HG02840 (cell line): ENCODE measurements around the gene WIPI1.
"Not testable (repeated sequence)": the region's sequence is repeated elsewhere in the genome, so short reads cannot be mapped to it uniquely, and the experiment has no call there.

Source experiments
- ATAC-seq: cut with Tn5 transposase; IDR thresholded peaks from one replicate; pipeline ENCODE4 v1.9.1; 2021; ENCODE audit warnings: mild to moderate bottlenecking, moderate library complexity, moderate number of reproducible peaks; ENCODE audit not compliant: unreplicated experiment, low FRiP score

Gene WIPI1

DNA sequence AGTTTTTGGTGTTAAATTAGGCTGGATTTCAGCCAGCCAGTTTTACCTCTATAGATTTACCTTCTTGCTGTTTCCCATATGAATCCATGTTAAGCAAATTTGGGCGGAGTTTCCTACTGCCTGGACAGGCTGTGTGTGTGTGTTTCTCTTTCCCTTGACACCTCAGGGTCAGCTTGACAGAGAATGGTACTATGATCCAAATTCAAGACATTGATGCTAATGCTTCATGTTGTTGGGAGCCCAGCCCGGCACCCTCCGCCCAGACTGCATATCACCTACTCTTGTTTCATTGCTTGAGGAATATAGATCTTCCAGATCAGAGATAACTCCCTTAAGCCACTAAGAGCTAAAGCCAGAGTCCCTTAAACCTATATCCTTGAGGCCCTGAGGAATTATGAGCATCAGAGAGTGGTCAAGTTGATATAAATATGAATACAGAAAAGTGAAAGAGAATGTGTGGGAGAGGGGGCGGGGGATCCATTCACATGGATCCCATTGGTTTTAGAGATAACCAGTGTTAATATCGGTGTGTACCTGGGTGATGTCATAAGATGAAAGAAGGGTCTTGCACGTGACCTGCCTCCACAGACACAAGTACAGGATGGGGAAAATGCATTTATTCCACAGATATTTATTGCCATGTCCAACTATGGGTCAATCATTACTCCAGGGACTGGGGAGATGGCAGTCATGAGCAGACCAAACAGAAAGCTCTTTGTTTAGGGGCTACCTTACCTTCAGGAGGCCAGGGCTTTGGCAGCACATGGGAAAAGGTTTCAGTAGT lies 69.7 kb downstream of the WIPI1 start:
- ATAC-seq = no peak

DNA sequence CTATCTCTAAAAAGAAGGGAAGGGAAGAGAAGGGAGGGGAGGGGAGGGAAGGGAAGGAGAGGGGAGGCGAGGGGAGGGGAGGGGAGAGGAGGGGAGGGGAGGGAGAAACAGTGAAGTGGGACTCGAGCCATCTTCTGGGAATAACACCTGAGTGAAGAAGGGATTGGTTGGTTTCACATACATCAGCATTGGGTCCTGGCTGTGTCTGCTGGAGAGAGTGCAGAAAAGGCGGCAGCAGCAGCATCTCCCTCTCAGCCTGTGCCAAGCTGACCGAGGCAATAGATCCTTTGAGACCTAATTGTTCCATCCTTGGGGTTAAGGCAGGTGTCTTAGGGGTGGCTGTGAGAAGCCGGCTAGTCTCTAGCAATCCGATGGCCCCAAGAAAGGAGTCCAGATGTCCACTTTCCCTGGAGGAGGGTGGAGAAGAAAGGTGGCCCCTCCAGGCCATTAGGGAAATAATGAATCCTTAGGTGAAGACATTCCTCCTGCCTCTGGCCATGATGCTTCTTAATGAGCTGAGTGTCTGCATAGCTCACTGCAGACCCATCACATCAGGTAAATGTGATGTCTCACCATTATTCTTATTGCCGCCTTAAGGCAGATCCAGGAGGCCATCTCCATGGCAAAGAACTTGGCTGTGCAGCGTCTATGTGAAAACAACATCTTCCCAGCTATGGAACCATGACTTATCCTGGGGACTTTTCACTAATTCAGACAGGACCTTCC lies 71.6 kb downstream of the WIPI1 start:
- no peak for ATAC-seq

DNA sequence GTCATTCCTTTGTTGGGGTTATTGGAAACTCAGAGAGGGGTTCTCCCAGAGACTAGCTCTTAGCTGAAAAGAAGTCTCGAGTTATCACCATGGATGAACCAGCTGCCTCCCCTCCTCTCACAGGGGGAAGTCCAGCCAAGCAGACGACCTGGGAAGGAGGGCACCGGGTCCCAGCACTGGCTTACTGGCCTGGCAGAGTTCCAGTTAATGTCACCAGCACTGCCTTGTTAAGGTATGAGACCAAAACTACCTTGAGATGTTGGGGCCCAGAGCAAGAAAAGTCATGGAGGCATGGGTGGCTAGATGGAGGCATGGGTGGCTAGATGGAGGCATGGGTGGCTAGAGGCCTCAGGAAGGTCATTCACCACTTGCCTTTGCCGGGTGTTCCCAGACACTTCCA lies 72.4 kb downstream of the WIPI1 start:
- no peak for ATAC-seq

DNA sequence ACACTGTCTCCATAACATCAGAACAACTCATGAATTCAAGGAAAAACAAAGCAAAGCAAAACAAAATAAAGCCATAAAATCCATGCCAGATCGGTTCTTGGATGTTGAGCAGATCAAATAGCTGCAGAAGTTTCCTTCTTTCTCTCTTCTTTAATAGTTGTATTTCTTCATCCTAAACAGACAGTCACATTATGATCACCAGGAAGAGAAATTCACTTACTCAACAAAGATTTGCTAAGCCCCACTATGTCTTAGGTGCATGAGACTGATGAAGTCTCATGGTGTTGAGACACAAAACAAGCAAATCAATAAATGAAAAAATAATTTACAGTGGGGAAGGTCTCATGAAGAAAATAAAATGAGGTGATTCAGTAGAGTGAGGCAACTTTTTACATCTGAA lies 72.8 kb downstream of the WIPI1 start:
- ATAC-seq = no peak

DNA sequence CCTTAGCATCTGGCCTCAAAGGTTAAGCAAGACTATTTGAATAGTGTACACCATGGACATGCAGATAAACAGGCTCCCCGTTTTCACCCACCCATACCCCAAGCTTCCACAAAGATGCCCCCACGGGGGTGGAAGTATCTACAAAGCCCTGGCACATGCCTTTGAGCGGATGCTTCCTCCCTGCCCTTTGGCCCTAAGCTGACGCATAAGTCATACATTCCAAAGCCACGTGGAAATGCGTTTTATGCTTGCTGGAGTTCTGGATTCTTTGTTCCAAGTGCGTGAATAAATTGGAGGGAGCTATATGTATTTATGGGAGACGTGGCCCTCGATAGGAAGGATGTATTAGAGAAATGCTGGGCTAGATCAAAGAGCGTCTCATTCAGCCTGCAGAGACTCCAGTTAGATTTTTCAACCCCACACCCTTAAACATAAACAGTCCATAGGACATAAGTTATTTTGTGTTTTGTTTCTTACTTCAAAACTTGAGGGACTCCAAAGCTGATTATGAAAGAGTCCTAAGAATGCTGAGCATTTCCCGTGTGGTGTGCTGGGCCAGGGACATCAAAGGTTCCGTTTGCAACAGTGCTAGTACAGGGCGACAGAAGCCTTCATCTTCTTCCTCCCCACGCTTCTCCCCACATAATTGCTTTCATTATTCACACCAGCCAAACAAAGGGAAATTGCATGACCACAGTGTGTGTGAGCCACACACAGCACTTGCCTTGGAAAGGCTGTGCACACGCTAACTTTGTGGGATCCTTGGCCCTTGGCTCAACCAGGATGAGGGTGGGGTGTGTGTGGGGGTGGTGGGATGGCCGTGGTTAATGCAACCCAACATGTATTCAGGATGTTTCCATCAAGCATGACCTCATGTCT lies 73.6 kb downstream of the WIPI1 start:
- no peak for ATAC-seq

DNA sequence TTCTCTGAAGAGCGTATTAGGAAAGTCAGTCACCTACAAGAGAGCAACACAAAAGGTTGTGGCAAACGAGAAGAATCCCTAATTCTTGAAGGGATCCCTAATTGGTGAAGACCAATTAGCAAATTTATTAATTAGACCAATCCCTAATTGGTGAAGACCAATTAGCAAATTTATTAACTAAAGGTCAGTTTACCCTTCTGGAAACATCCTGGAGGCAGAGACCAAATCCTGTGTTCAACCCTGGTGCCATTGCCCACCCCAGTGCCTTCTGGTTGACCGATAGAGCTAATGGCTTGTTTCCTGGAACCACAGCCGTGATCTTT lies 74.2 kb downstream of the WIPI1 start:
- ATAC-seq = no peak

DNA sequence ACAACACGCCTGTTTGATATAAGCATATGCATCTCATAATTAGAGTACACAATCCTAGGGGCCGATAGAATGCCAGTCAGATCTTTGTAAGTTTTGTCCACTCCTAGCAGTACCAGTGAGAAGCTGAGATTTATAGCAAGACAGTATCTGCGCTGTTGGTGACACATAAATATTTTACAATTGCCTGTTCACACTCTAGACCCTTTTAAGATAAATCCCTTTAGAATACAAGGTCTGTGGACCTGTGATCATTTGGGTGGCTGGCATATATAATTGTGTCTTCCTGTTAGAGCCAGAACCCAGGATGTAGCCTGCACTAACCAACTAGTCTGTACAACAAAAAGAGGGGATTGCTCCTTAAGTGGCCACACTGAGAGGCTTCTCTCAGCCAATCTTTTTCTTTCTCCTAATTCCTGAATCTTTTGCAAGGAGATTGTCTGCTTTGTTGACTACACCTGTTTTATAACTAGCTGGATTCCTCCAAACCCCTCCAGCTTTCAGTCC lies 74.7 kb downstream of the WIPI1 start:
- no peak for ATAC-seq

DNA sequence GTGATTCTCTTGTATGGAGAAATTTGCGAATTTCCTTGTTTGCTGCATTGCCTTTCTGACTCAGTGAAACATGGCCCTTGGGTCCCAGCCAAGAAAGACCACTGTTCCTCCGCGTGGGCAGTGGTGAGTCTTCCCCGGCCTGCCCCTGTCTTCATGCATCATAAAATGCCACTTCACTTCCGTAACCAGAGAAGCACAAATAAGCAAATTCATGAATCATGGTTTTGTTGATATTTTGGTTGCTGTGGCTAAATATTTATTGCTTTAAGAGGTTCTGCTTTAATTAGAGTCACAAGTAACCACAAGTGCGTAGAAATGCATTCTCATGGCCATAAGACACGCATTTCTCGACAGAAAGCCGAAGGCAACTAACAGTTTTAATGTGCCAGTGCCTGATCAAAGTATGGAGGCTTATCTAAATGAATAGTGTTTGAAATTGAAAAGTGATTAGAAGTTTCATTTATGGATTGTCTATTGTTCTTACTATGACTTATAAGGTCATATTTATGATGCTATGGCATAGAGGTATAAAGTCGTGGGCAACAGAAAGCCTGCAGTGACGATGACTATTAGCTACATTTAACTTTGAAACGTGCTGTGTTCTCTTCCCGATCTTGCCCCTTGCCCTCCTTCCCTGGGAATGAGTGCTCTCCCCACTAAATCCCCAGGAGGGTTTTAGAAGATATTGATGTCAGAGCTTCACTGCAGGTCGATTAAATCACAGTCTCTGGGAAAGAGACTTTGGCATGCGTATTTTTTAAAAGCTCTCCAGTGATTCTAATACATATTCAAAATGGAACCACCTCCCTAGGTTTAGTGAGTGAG lies 76.0 kb downstream of the WIPI1 start:
- no peak for ATAC-seq

DNA sequence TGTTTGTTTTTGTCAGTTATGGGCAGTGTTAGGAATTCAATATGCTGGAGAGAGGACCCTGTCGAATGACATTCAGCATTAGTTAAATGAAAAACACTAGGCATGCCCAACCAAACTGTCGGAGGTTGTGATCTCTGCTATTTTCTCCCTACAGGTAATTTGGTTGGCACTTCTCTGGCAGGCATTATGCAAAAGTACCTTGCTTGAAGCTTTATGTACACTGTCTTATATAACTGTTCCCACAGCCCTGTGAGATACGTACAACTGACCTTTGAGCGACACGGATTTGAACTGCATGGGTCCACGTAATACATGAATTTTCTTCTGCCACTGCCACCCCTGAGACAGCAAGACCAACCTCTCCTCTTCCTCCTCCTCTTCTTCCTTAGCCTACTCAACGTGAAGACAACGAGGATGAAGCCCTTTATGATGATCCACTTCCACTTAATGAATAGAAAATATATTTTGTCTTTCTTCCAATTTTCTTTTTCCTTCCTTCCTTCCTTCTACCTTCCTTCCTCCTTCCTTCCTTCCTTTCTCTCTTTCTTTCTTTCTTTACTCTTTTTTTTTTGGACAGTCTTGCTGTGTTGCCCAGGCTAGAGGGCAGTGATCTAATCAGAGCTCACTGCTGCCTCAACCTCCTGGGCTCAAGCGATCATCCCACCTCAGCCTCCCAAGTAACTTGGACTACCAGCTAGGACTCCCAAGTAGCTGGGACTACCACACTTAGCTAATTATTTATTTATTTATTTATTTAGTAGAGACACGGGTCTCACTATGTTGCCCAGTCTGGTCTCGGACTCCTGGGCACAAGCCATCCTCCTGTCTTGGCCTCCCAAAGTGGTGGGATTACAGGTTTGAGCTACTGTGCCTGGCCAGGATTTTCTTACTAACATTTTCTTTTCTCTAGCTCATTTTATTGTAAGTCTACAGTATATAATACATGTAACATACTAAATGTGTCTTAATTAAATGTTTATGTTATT lies 77.3 kb downstream of the WIPI1 start:
- no peak for ATAC-seq

DNA sequence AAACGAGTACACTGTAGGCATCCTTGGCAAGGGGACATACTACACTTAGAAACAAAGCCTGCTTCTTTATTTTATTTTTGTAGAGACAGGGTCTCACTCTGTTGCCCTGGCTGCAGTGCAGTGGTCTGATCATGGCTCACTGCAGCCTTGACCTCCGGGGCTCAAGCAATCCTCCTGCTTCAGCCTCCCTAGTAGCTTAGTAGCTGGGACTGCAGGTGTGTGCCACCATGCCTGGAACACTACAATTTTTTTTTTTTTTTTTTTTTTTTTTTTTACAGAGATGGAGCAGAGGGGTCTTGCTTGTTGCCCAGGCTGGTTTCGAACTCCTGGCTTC lies 78.2 kb downstream of the WIPI1 start:
- no peak for ATAC-seq

DNA sequence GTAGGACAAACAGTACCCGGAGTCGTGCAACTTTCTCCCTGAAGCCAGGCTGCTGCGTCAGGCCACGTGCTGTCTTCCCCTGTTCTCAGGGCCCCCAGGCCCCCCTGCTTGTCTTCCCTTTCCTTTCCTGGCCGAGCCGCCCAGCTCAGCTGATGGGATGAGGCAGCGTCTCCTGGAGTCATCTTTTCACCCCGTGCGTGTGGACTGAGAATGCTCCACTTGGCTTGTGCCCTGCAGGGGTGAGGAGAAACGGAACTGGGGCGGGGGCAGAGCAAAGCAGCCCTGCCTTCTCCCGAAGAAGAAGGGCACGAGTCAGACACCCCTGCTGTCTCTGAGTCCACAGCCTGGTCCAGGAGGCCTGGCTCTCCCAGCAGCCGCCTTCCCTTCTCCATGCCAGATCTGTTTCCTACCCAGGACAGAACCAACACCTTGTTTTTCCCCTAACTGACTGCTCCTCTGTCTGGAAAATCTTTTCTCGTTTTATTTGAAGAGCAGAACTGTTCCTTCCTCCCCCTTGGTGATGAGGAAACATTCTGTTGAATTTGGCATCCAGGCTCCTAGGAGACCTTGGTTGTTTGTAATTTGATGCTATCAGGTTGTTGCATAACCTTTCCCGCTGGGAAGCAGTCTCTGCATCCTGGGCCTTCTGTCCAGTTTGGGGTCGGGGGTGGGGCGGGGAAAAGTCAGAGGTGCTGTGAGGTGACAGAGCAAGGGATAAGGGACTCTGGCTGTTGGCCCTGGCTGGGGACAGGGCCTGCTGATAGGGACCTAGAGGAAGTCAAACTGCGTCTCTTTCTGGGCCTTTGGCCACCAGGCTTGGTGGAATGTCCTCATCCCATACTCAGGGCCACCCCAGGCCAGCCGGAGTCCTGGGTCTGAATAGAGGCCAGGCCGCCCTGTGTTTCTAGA lies 78.8 kb downstream of the WIPI1 start:
- ATAC-seq = no peak

DNA sequence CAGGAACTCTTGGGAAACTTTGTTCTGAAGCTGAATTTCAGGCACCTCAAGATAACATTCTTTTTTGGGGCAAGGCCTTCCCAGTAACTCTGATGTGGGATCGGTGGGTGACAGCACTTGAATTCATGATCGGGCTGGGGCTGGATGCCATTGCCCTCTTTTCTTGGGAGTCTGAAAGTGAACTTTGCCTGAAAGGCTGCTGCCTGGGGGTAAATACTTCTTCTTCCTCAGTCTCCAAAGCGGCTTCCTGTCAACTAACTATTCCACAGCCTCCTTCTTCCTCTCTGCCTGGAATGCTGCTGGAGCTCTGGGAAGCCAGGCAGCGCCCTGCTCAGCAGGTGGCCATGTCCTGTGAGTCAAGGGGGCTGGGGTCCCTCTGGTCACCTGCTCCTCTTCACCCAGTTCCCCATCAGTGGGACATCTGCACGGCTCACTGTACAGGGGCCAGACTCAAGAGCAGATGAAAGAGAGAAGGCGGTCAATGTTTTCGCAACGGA lies 79.5 kb downstream of the WIPI1 start:
- no peak for ATAC-seq

DNA sequence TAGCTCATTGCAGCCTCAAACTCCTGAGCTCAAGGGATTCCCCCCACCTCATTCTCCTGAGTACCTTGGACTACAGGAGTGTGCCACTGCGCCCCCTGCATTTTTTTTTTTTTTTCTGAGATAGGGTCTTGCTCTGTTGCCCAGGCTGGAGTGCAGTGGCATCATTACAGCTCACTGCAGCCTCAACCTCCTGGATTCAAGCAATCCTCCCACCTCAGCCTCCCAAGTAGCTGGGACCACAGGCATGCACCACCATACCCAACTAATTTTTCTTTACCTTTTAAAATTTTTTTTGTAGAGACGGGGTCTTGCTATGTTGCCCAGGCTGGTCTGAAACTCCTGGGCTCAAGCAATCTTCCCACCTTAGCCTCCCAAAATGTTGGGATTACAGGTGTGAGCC lies 81.1 kb downstream of the WIPI1 start:
- ATAC-seq = not testable (repeated sequence)

DNA sequence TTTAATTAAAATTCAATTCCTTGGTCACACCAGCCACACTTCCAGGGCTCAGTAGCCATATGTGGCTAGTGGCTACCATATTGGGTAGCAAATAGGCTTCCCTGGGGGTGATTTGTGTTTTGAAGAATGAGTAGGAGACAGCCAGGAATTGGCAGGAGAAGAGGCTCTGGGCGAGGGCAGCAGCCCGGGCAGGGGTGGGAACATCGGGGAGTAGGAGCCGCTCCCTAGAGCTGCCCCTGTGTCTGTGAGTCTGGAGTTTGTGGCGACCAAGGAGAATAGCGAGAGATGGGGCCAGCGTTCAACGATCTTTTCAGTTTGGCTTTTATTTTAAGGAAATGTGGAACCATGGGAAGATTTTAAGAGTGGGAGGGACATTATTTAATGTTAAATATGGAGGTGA lies 81.7 kb downstream of the WIPI1 start:
- no peak for ATAC-seq
